A673 (cell line): ENCODE results near the gene PLXNA1.

Source experiments
- CTCF ChIP-seq: fragments of 300-800, 200-600 bp; sonication (generic); conservative IDR thresholded peaks from 2 replicates; pipeline ENCODE4 v1.5.1; 2017; ENCODE audit warnings: low read depth, mild to moderate bottlenecking, antibody characterized with exemption, low read length, moderate library complexity, mixed read lengths
- EZH2 ChIP-seq: fragments of 200-600 bp; sonication (generic); IDR thresholded peaks from 2 replicates; pipeline ENCODE4 v1.6.1; 2017; ENCODE audit warnings: borderline replicate concordance, low read depth, mild to moderate bottlenecking, mixed read lengths, antibody characterized with exemption, low read length; ENCODE audit not compliant: poor library complexity, severe bottlenecking

GRCh38 chr3:126979046-126979628, 3.8 kb upstream of the PLXNA1 start:
- TF ChIP-seq CTCF (no peak), EZH2 (no peak)
